Endothelial cell (in vitro differentiated cells): Measurements from ENCODE around the gene KLHL9. TPM values are rescaled to one million over a fixed set of nuclear protein-coding genes. Genes with fewer than 3 reads are reported as not detected.
"Not testable (repeated sequence)": the region's sequence is repeated elsewhere in the genome, so short reads cannot be mapped to it uniquely, and the experiment has no call there.

Experiments used
- DNase-seq: peaks from one replicate; pipeline ENCODE4 v3.0.0; 2021; ENCODE audit warnings: low spot score
- H3K27ac Mint-ChIP-seq: one replicate; pipeline ENCODE4 v1.8.0; 2021; ENCODE audit warnings: mixed read lengths, inconsistent platforms; ENCODE audit not compliant: unreplicated experiment
- H3K27me3 Mint-ChIP-seq: one replicate; pipeline ENCODE4 v1.8.0; 2021; ENCODE audit warnings: mild to moderate bottlenecking, moderate library complexity, mixed read lengths, inconsistent platforms; ENCODE audit not compliant: unreplicated experiment
- H3K36me3 Mint-ChIP-seq: one replicate; pipeline ENCODE4 v1.8.0; 2021; ENCODE audit warnings: mild to moderate bottlenecking, low read depth, mixed read lengths, inconsistent platforms; ENCODE audit not compliant: unreplicated experiment
- H3K4me1 Mint-ChIP-seq: one replicate; pipeline ENCODE4 v1.8.0; 2021; ENCODE audit warnings: mild to moderate bottlenecking, mixed read lengths, inconsistent platforms; ENCODE audit not compliant: unreplicated experiment
- H3K4me3 Mint-ChIP-seq: one replicate; pipeline ENCODE4 v1.8.0; 2021; ENCODE audit warnings: mild to moderate bottlenecking, mixed read lengths, inconsistent platforms; ENCODE audit not compliant: unreplicated experiment
- H3K9me3 Mint-ChIP-seq: one replicate; pipeline ENCODE4 v1.8.0; 2021; ENCODE audit warnings: mixed read lengths, inconsistent platforms; ENCODE audit not compliant: unreplicated experiment
- CTCF ChIP-seq: fragments of 200-600 bp; sonication (generic); IDR thresholded peaks from one replicate; pipeline ENCODE4 v1.5.0; 2021; ENCODE audit warnings: antibody characterized with exemption; ENCODE audit not compliant: unreplicated experiment
- long read RNA-seq: library from polyadenylated mRNA; unstranded; transcript quantifications from one replicate; pipeline ENCODE4 v2.0.0, GENCODE V29; 2020; ENCODE audit not compliant: unreplicated experiment
- total RNA-seq: library from RNA; stranded (reverse); fragmentation: NEBNext Ultra II Directional; extraction: Animal tissue kit (Norgen Biotek cat#: 25700); gene quantifications from one replicate; pipeline ENCODE4 v1.2.1, GENCODE V29; 2021; ENCODE audit not compliant: unreplicated experiment

Gene KLHL9
- total RNA-seq: 39.5 TPM
- long read RNA-seq, full-length matches to known transcripts: 17 of 17 reads
- long read RNA-seq, partial matches to known transcripts: 0 of 17 reads
- long read RNA-seq, other reads (novel, unspliced or antisense): 0 of 17 reads

GRCh38 chr9:21334701-21335632 lies at the start of gene KLHL9:
TSS of gene KLHL9 (minus strand) at chr9:21335404. CDS start at chr9:21334859, 545 bp downstream.
- Mint-ChIP-seq H3K4me3 (peak within 1 kb of the TSS; percentile 94), H3K27ac (peak within 1 kb of the TSS; percentile 94), H3K9me3 (no peaks in the 10 kb centered on the region), H3K36me3 (peaks cover 13% of the 10 kb centered on the region), H3K4me1 (peaks cover 29% of the 10 kb centered on the region), H3K27me3 (peaks cover 1% of the 10 kb centered on the region)
- no peak for TF ChIP-seq CTCF
- peak; percentile 87 for DNase-seq

- H3K4me1 Mint-ChIP-seq: no peaks in the 10 kb centered on the region
- no peaks in the 10 kb centered on the region for H3K27me3 Mint-ChIP-seq
- no peak overlapping the region for H3K4me3 Mint-ChIP-seq
- no peaks in the 10 kb centered on the region for H3K9me3 Mint-ChIP-seq
- DNase-seq: no peak
- no peaks in the 10 kb centered on the region for H3K36me3 Mint-ChIP-seq
- TF ChIP-seq CTCF: no peak
- H3K27ac Mint-ChIP-seq: no peak overlapping the region
These were observed 48.4 kb upstream of the KLHL9 start for GRCh38 chr9:21383627-21384026.

- Mint-ChIP-seq H3K9me3 (no peaks in the 10 kb centered on the region), H3K27me3 (no peaks in the 10 kb centered on the region), H3K36me3 (no peaks in the 10 kb centered on the region), H3K4me1 (no peaks in the 10 kb centered on the region), H3K4me3 (no peak overlapping the region), H3K27ac (no peak overlapping the region)
- DNase-seq: no peak
- TF ChIP-seq CTCF: no peak
These were observed 46.5 kb upstream of the KLHL9 start for GRCh38 chr9:21381448-21382339.

- H3K27me3 Mint-ChIP-seq, H3K27ac Mint-ChIP-seq, H3K4me1 Mint-ChIP-seq, H3K4me3 Mint-ChIP-seq, DNase-seq, H3K9me3 Mint-ChIP-seq, H3K36me3 Mint-ChIP-seq: not testable (repeated sequence)
These were observed 36.3 kb upstream of the KLHL9 start for GRCh38 chr9:21371467-21371866.

GRCh38 chr9:21367957-21368356 lies 32.8 kb upstream of the KLHL9 start, which contains the start of gene IFNA13:
TSS of gene IFNA13 (minus strand) at chr9:21368057. CDS start at chr9:21368010, 47 bp downstream.
- no peaks in the 10 kb centered on the region for H3K27me3 Mint-ChIP-seq
- DNase-seq: no peak
- H3K36me3 Mint-ChIP-seq: no peaks in the 10 kb centered on the region
- no peak within 1 kb of the TSS for H3K27ac Mint-ChIP-seq
- no peak within 1 kb of the TSS for H3K4me3 Mint-ChIP-seq
- peaks cover 3% of the 10 kb centered on the region for H3K4me1 Mint-ChIP-seq
- TF ChIP-seq CTCF: no peak
- no peaks in the 10 kb centered on the region for H3K9me3 Mint-ChIP-seq

- H3K27me3 Mint-ChIP-seq, DNase-seq, H3K4me1 Mint-ChIP-seq, H3K9me3 Mint-ChIP-seq, H3K27ac Mint-ChIP-seq, H3K4me3 Mint-ChIP-seq, H3K36me3 Mint-ChIP-seq: not testable (repeated sequence)
These were observed 32.0 kb upstream of the KLHL9 start for GRCh38 chr9:21367169-21367568.
